ENCODE measurements around the gene LTB.

LTB gene
- long read RNA-seq, partial matches to known transcripts = 0 of 2 reads
- long read RNA-seq, other reads (novel, unspliced or antisense) = 1 of 2 reads

GRCh38 chr6:31582230-31582643 lies at the start of gene LTB:
Gene LTB (minus strand): TSS chr6:31582424. CDS start chr6:31582417, 7 bp downstream.
- no peak for TF ChIP-seq CTCF (IDR thresholded peaks at IDR 0.05; ENCODE audit: insufficient read depth, low read length)
- 0 out of 2 replicates have a peak, but pooled peaks have one; percentile 16 for TF ChIP-seq SPI1 (IDR thresholded peaks at IDR 0.05; ENCODE audit: borderline replicate concordance, low read depth)
- DNase-seq (ENCODE audit: low read depth in 1 of 2, low spot score in 1 of 2) = peak in 1 of 2 experiments; percentile 39
- no peaks in the 10 kb centered on the region for H3K27me3 ChIP-seq (ENCODE audit: insufficient read depth, poor library complexity, severe bottlenecking)
- H3K27ac ChIP-seq (replicated peaks) = peak within 1 kb of the TSS; percentile 89
- peak within 1 kb of the TSS; percentile 55 for H3K4me3 ChIP-seq (replicated peaks; ENCODE audit: insufficient read depth, low read length)

GRCh38 chr6:31631681-31632278 lies 49.6 kb upstream of the LTB start:
- H3K27me3 ChIP-seq (ENCODE audit: insufficient read depth, poor library complexity, severe bottlenecking) = no peaks in the 10 kb centered on the region
- H3K27ac ChIP-seq (replicated peaks) = no peak overlapping the region
- no peak for TF ChIP-seq GABPA (IDR thresholded peaks at IDR 0.05; ENCODE audit: low read depth)
- TF ChIP-seq POLR2AphosphoS5 (IDR thresholded peaks at IDR 0.05; ENCODE audit: low read depth) = no peak
- DNase-seq (ENCODE audit: low read depth in 1 of 2, low spot score in 1 of 2) = no peak
- H3K4me3 ChIP-seq (replicated peaks; ENCODE audit: insufficient read depth, low read length) = no peak overlapping the region

- no peak for DNase-seq (ENCODE audit: low read depth in 1 of 2, low spot score in 1 of 2)
Observed at GRCh38 chr6:31631209-31631608, 49.0 kb upstream of the LTB start.

More at GRCh38 chr6:31631209-31631608, 49.0 kb upstream of the LTB start:
- Histone ChIP-seq H3K27me3 (ENCODE audit: insufficient read depth, poor library complexity, severe bottlenecking) (no peaks in the 10 kb centered on the region), H3K27ac (replicated peaks) (no peak overlapping the region), H3K4me3 (replicated peaks; ENCODE audit: insufficient read depth, low read length) (no peak overlapping the region)
- TF ChIP-seq POLR2AphosphoS5 (IDR thresholded peaks at IDR 0.05; ENCODE audit: low read depth) (no peak), SPI1 (IDR thresholded peaks at IDR 0.05; ENCODE audit: borderline replicate concordance, low read depth) (no peak), CTCF (IDR thresholded peaks at IDR 0.05; ENCODE audit: insufficient read depth, low read length) (no peak), REST (IDR thresholded peaks at IDR 0.05; ENCODE audit: insufficient replicate concordance, low read depth) (no peak), GABPA (IDR thresholded peaks at IDR 0.05; ENCODE audit: low read depth) (no peak)
